CD14-positive monocyte (primary cell): Measurements from ENCODE around the gene ZNF513. TPM values are rescaled to one million over a fixed set of nuclear protein-coding genes. Genes with fewer than 3 reads are reported as not detected.

Source experiments
- DNase-seq, 3 donors: peaks; one replicate each; pipeline ENCODE4 v3.0.0-alpha.2; 2011 to 2022
- H2AFZ ChIP-seq: 2 replicates; pipeline ENCODE4 v1.6.0; 2012; ENCODE audit warnings: mild to moderate bottlenecking, low read depth, low read length, inconsistent platforms; ENCODE audit not compliant: insufficient read depth, poor library complexity, severe bottlenecking
- H3K27ac ChIP-seq, 2 donors: 1 replicate in 1 of 2; 2 replicates in 1 of 2; pipeline ENCODE4 v1.5.1; 2012 to 2013; ENCODE audit warnings: low read length in 2 of 2, control low read depth in 1 of 2, inconsistent platforms in 1 of 2, low read depth in 1 of 2, mild to moderate bottlenecking in 1 of 2
- H3K27me3 ChIP-seq, 2 donors: one replicate each; pipeline versions ENCODE4 v1.6.0 to v1.6.1; 2011 to 2013; ENCODE audit warnings: low read length in 2 of 2; ENCODE audit not compliant: control insufficient read depth in 2 of 2, insufficient read depth in 2 of 2
- H3K36me3 ChIP-seq, 2 donors: replicated peaks in 1 of 2; 1 replicate in 1 of 2; 2 replicates in 1 of 2; pipeline versions ENCODE4 v1.5.1 to v1.6.1; 2012 to 2013; ENCODE audit warnings: low read length in 2 of 2, control low read depth in 1 of 2, inconsistent platforms in 1 of 2, mild to moderate bottlenecking in 1 of 2; ENCODE audit not compliant: insufficient read depth in 2 of 2, control insufficient read depth in 1 of 2
- H3K4me1 ChIP-seq, 2 donors: 1 replicate in 1 of 2; 2 replicates in 1 of 2; pipeline versions ENCODE4 v1.5.1 to v1.6.1; 2012 to 2013; ENCODE audit warnings: low read length in 2 of 2, control low read depth in 1 of 2, inconsistent platforms in 1 of 2, mild to moderate bottlenecking in 1 of 2, moderate library complexity in 1 of 2; ENCODE audit not compliant: insufficient read depth in 2 of 2, control insufficient read depth in 1 of 2
- H3K4me2 ChIP-seq: replicated peaks from 2 replicates; pipeline ENCODE3; 2012; ENCODE audit warnings: low read length, moderate library complexity, mild to moderate bottlenecking; ENCODE audit not compliant: poor library complexity, severe bottlenecking; ENCODE audit errors: extremely low read depth
- H3K4me3 ChIP-seq, 3 experiments: fragments of 200-600 bp in 1 of 3; sonication (generic) in 1 of 3; replicated peaks in 1 of 3; 1 replicate in 2 of 3; 2 replicates in 1 of 3; pipeline ENCODE4 v1.5.1; 2011 to 2013; ENCODE audit warnings: low read length in 3 of 3, mild to moderate bottlenecking in 3 of 3, control low read depth in 2 of 3, low read depth in 2 of 3, inconsistent platforms in 1 of 3, moderate library complexity in 1 of 3
- H3K79me2 ChIP-seq: 2 replicates; pipeline ENCODE4 v1.6.0; 2012; ENCODE audit warnings: mild to moderate bottlenecking, control low read depth, inconsistent platforms, low read length, moderate library complexity; ENCODE audit not compliant: insufficient read depth
- H3K9ac ChIP-seq: 2 replicates; pipeline ENCODE4 v1.6.0; 2017; ENCODE audit warnings: low read length, mild to moderate bottlenecking; ENCODE audit not compliant: insufficient read depth, poor library complexity, severe bottlenecking
- H3K9me3 ChIP-seq, 2 donors: replicated peaks in 1 of 2; 1 replicate in 1 of 2; 2 replicates in 1 of 2; pipeline versions ENCODE4 v1.5.1 to v1.6.1; 2012 to 2013; ENCODE audit warnings: low read length in 2 of 2, control low read depth in 1 of 2; ENCODE audit not compliant: control insufficient read depth in 1 of 2, insufficient read depth in 1 of 2
- H4K20me1 ChIP-seq: 2 replicates; pipeline ENCODE4 v1.6.0; 2012; ENCODE audit warnings: mild to moderate bottlenecking, low read length, control low read depth, moderate library complexity; ENCODE audit not compliant: insufficient read depth
- H3K27ac Mint-ChIP-seq, 7 donors: one replicate each; pipeline ENCODE4 v1.8.0; 2020; ENCODE audit warnings: mild to moderate bottlenecking in 7 of 7, mixed read lengths in 7 of 7, moderate library complexity in 6 of 7, inconsistent platforms in 2 of 7
- H3K27me3 Mint-ChIP-seq, 3 donors: one replicate each; pipeline ENCODE4 v1.8.0; 2021 to 2022; ENCODE audit warnings: low read depth in 3 of 3, mild to moderate bottlenecking in 3 of 3, mixed read lengths in 3 of 3, moderate library complexity in 3 of 3, inconsistent platforms in 1 of 3
- H3K36me3 Mint-ChIP-seq, 2 donors: one replicate each; pipeline ENCODE4 v1.8.0; 2020; ENCODE audit warnings: mixed read lengths in 2 of 2, inconsistent platforms in 1 of 2, mild to moderate bottlenecking in 1 of 2
- H3K4me1 Mint-ChIP-seq: one replicate; pipeline ENCODE4 v1.8.0; 2020; ENCODE audit warnings: mild to moderate bottlenecking, mixed read lengths
- H3K4me3 Mint-ChIP-seq, 2 donors: one replicate each; pipeline ENCODE4 v1.8.0; 2020; ENCODE audit warnings: mild to moderate bottlenecking in 2 of 2, mixed read lengths in 2 of 2, moderate library complexity in 1 of 2
- H3K9me3 Mint-ChIP-seq, 7 donors: one replicate each; pipeline ENCODE4 v1.8.0; 2020 to 2022; ENCODE audit warnings: mixed read lengths in 7 of 7, mild to moderate bottlenecking in 6 of 7, moderate library complexity in 6 of 7, inconsistent platforms in 2 of 7
- WGBS: methylation state at CpG from one replicate; pipeline ENCODE4 v1.1.5; 2013; ENCODE audit warnings: missing lambda C conversion rate; ENCODE audit not compliant: insufficient coverage; 5-methylcytosine and 5-hydroxymethylcytosine counted together
- intact Hi-C, 2 donors: fragments of 100-400 bp; cut with micrococcal nuclease; formaldehyde crosslinking; loops; one replicate each; pipeline versions ENCODE4 v1.15.0 to v1.15.1; 2023
- polyA minus RNA-seq: library from RNA; depleted of rRNA, polyadenylated mRNA; stranded (reverse); fragments of >200 nt; gene quantifications from 2 replicates; pipeline ENCODE4 v1.2.3, GENCODE V29; 2012
- polyA plus RNA-seq, 3 donors: library from polyadenylated mRNA; depleted of rRNA in 1 of 3; unstranded in 2 of 3; stranded (reverse) in 1 of 3; fragments of 300-500 nt in 2 of 3; fragments of >200 nt in 1 of 3; fragmentation: Illumina TruSeq in 2 of 3; gene quantifications; 1 replicate in 2 of 3; 2 replicates in 1 of 3; pipeline ENCODE4 v1.2.3, GENCODE V29; 2012 to 2021
- total RNA-seq, 12 experiments: library from RNA in 1 of 12; stranded (reverse) in 1 of 12; fragments of 120-200 nt in 1 of 12; gene quantifications; one replicate each; pipeline ENCODE4 v1.2.4 and lab custom pipeline; 2013 to 2026; ENCODE audit warnings: mixed read lengths in 6 of 12, inconsistent platforms in 1 of 12
- TF ChIP-seq, protein P1 (sequence below): fragments of 200-600 bp; IDR thresholded peaks from one replicate; pipeline ENCODE4 v1.8.0; 2022; ENCODE audit warnings: antibody characterized with exemption, mild to moderate bottlenecking

Gene ZNF513
- 16.3 TPM for total RNA-seq (2013)
- polyA plus RNA-seq: 10 to 100 TPM in 1 of 3 donors, 1 to 10 TPM in 2; 2.4 to 36.8 (median 2.6) TPM
- 14.3 and 20.4 TPM in 2 replicates for polyA minus RNA-seq
- total RNA-seq (lab: John Stamatoyannopoulos, UW): 6.5 to 18.2 (median 11.4) reads per million in 11 experiments

- peaks cover 18 to 38% of the 10 kb centered on the region in 2 donors for H3K4me1 ChIP-seq
- peak within 1 kb of the TSS; percentile 81 for H3K4me2 ChIP-seq
- peaks cover 0 to 2% (median 0%) of the 10 kb centered on the region in 7 donors for H3K9me3 Mint-ChIP-seq
- peaks cover 52 to 66% of the 10 kb centered on the region in 2 donors for H3K36me3 Mint-ChIP-seq
- peaks cover 23% of the 10 kb centered on the region for H3K79me2 ChIP-seq
- no peaks in the 10 kb centered on the region for H3K9me3 ChIP-seq
- peak within 1 kb of the TSS; percentile 79 to 96 for H3K27ac ChIP-seq
- peaks cover 0 to 3% (median 1%) of the 10 kb centered on the region in 3 donors for H3K27me3 Mint-ChIP-seq
- H3K36me3 ChIP-seq: peaks cover 61 to 71% of the 10 kb centered on the region in 2 donors
- intact Hi-C loops: loop anchor here (1.0 to 10.0 kb wide), 3 partner anchors 10 to 114 kb away; partner anchors contain the start of genes EIF2B4 (in 1 of the 2), FNDC4 (in 1 of the 2), GCKR (in 1 of the 2) and SNX17 (in 1 of the 2)
- H2AFZ ChIP-seq: peak within 1 kb of the TSS; percentile 90
- no peaks in the 10 kb centered on the region for H3K27me3 ChIP-seq
- peak within 1 kb of the TSS; percentile 86 to 91 for H3K4me3 Mint-ChIP-seq
- peaks cover 29% of the 10 kb centered on the region for H3K4me1 Mint-ChIP-seq
- WGBS: 6% methylated on average over 46 of the region's 67 CpGs
- TF ChIP-seq, protein P1, sequence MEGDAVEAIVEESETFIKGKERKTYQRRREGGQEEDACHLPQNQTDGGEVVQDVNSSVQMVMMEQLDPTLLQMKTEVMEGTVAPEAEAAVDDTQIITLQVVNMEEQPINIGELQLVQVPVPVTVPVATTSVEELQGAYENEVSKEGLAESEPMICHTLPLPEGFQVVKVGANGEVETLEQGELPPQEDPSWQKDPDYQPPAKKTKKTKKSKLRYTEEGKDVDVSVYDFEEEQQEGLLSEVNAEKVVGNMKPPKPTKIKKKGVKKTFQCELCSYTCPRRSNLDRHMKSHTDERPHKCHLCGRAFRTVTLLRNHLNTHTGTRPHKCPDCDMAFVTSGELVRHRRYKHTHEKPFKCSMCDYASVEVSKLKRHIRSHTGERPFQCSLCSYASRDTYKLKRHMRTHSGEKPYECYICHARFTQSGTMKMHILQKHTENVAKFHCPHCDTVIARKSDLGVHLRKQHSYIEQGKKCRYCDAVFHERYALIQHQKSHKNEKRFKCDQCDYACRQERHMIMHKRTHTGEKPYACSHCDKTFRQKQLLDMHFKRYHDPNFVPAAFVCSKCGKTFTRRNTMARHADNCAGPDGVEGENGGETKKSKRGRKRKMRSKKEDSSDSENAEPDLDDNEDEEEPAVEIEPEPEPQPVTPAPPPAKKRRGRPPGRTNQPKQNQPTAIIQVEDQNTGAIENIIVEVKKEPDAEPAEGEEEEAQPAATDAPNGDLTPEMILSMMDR: no peak
- H3K9ac ChIP-seq: peak within 1 kb of the TSS; percentile 86
- H3K27ac Mint-ChIP-seq: peak within 1 kb of the TSS; percentile 93 to 98 (median 96)
- peak within 1 kb of the TSS; percentile 67 to 78 (median 68) for H3K4me3 ChIP-seq
- DNase-seq: peak; percentile 94 to 95 (median 94)
- peaks cover 32% of the 10 kb centered on the region for H4K20me1 ChIP-seq
Observed at GRCh38 chr2:27380626-27381545, at the start of gene ZNF513. ZNF513 (minus strand) TSS chr2:27380734; CDS start chr2:27380526, 208 bp downstream.

DNA sequence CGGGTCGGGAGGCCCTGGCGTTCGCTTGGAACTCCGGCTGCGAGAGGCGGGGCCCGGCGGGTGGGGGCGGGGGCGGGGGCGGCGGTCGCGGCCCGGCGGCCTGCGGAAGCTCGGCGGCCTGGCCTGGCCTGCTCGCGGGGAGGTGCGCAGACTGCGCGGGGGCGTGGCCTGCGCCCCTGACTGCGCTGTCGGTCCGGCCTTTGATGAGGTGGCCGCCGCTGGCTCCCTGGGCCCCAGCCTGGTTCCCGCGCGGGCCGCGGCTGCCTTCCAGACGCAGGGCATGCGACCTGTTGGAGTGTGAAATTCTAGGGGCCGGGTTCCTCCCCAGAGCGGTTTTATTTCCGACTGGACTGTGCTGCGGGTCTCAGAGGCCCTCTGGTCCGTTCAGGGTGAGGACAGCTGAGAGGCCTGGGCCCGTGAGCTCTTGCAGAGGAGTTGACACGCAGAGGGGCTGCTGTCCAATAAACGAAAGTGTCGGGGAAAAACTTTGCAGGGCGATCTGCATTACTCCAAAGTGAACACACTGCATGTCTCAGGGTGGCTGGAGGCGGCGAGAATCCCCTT, 48.5 kb upstream of the ZNF513 start:
- Histone ChIP-seq H2AFZ (peak overlapping the region; percentile 98), H3K9ac (peak overlapping the region; percentile 94), H3K36me3 (peaks cover 12 to 18% of the 10 kb centered on the region in 2 donors), H3K4me1 (peaks cover 19 to 28% of the 10 kb centered on the region in 2 donors), H3K9me3 (no peaks in the 10 kb centered on the region), H3K27ac (peak overlapping the region; percentile 81 to 89), H3K4me2 (peak overlapping the region; percentile 96), H3K79me2 (peaks cover 51% of the 10 kb centered on the region), H4K20me1 (peaks cover 51% of the 10 kb centered on the region), H3K4me3 (peak overlapping the region; percentile 64 to 98 (median 73)), H3K27me3 (no peaks in the 10 kb centered on the region)
- intact Hi-C loops: loop anchor here (1.0 to 10.0 kb wide), 4 partner anchors 19 to 217 kb away; partner anchors contain the start of genes EIF2B4 (in 2 of the 2), SNX17 (in 2 of the 2), ZNF512 (in 2 of the 2) and ATRAID (in 1 of the 2)
- peaks cover 29% of the 10 kb centered on the region for H3K4me1 Mint-ChIP-seq
- TF ChIP-seq, protein P1: no peak
- WGBS: under 1% methylated on average over 43 of the region's 51 CpGs
- H3K36me3 Mint-ChIP-seq: peaks cover 16 to 24% of the 10 kb centered on the region in 2 donors
- DNase-seq: peak; percentile 83
- peaks cover 0 to 3% (median 0%) of the 10 kb centered on the region in 7 donors for H3K9me3 Mint-ChIP-seq
- peak overlapping the region; percentile 96 for H3K4me3 Mint-ChIP-seq
- H3K27me3 Mint-ChIP-seq: no peaks in the 10 kb centered on the region
- H3K27ac Mint-ChIP-seq: peak overlapping the region; percentile 90 to 95 (median 92)
